Measurements from ENCODE around the gene ST8SIA2. TPM values are rescaled to one million over a fixed set of nuclear protein-coding genes. Genes with fewer than 3 reads are reported as not detected.

Gene ST8SIA2
- total RNA-seq, 2 donors from 2014 or later: 0.35 to 0.37 TPM

GRCh38 chr15:92362001-92362350 lies 31.7 kb upstream of the ST8SIA2 start:
- Histone ChIP-seq H3K36me3 (no peaks in the 10 kb centered on the region), H3K4me1 (no peaks in the 10 kb centered on the region), H3K4me3 (no peak overlapping the region), H3K27ac (no peak overlapping the region), H3K27me3 (no peaks in the 10 kb centered on the region), H3K9me3 (peaks cover 0 to 4% of the 10 kb centered on the region in 2 donors)
- no peak for DNase-seq (ENCODE audit: low spot score)
- TF ChIP-seq CTCF (IDR thresholded peaks at IDR 0.05): no peak

- H3K27ac ChIP-seq: no peak overlapping the region
- H3K36me3 ChIP-seq: no peaks in the 10 kb centered on the region
- no peak overlapping the region for H3K4me3 ChIP-seq
- no peaks in the 10 kb centered on the region for H3K4me1 ChIP-seq
- no peak for DNase-seq (ENCODE audit: low spot score)
- peaks cover 0 to 5% of the 10 kb centered on the region in 2 donors for H3K9me3 ChIP-seq
- no peak for TF ChIP-seq CTCF (IDR thresholded peaks at IDR 0.05)
- H3K27me3 ChIP-seq: no peaks in the 10 kb centered on the region
Observed at GRCh38 chr15:92365084-92365483, 28.6 kb upstream of the ST8SIA2 start.

GRCh38 chr15:92365906-92366305 lies 27.8 kb upstream of the ST8SIA2 start:
- peaks cover 0 to 5% of the 10 kb centered on the region in 2 donors for H3K9me3 ChIP-seq
- DNase-seq (ENCODE audit: low spot score): no peak
- no peaks in the 10 kb centered on the region for H3K36me3 ChIP-seq
- no peaks in the 10 kb centered on the region for H3K27me3 ChIP-seq
- TF ChIP-seq CTCF (IDR thresholded peaks at IDR 0.05): no peak
- no peak overlapping the region for H3K4me3 ChIP-seq
- no peak overlapping the region for H3K27ac ChIP-seq
- H3K4me1 ChIP-seq: no peaks in the 10 kb centered on the region

GRCh38 chr15:92366381-92366780 lies 27.3 kb upstream of the ST8SIA2 start:
- no peak for DNase-seq (ENCODE audit: low spot score)
- Histone ChIP-seq H3K27me3 (no peaks in the 10 kb centered on the region), H3K36me3 (no peaks in the 10 kb centered on the region), H3K27ac (no peak overlapping the region), H3K4me3 (no peak overlapping the region), H3K4me1 (no peaks in the 10 kb centered on the region), H3K9me3 (peaks cover 0 to 5% of the 10 kb centered on the region in 2 donors)
- no peak for TF ChIP-seq CTCF (IDR thresholded peaks at IDR 0.05)

- TF ChIP-seq CTCF (IDR thresholded peaks at IDR 0.05): no peak
- H3K27me3 ChIP-seq: no peaks in the 10 kb centered on the region
- H3K27ac ChIP-seq: no peak overlapping the region
- DNase-seq (ENCODE audit: low spot score): no peak
- no peaks in the 10 kb centered on the region for H3K36me3 ChIP-seq
- H3K4me1 ChIP-seq: peaks cover 0 to 3% of the 10 kb centered on the region in 2 donors
- H3K4me3 ChIP-seq: no peak overlapping the region
- no peaks in the 10 kb centered on the region for H3K9me3 ChIP-seq
Observed at GRCh38 chr15:92375057-92375456, 18.6 kb upstream of the ST8SIA2 start.

- H3K27ac ChIP-seq: no peak overlapping the region
- H3K4me1 ChIP-seq: peaks cover 0 to 3% of the 10 kb centered on the region in 2 donors
- H3K36me3 ChIP-seq: no peaks in the 10 kb centered on the region
- no peaks in the 10 kb centered on the region for H3K27me3 ChIP-seq
- TF ChIP-seq CTCF (IDR thresholded peaks at IDR 0.05): no peak
- no peaks in the 10 kb centered on the region for H3K9me3 ChIP-seq
- no peak for DNase-seq (ENCODE audit: low spot score)
- no peak overlapping the region for H3K4me3 ChIP-seq
Observed at GRCh38 chr15:92376109-92376508, 17.6 kb upstream of the ST8SIA2 start.
